Stimulated activated CD4-positive, alpha-beta T cell treated with anti-CD3 and anti-CD28 coated beads, Interleukin-15, amount 100 ng/mL, for 24 hours (primary cell): ENCODE measurements around the gene EIF5AL1.
"Not testable (repeated sequence)": the region's sequence is repeated elsewhere in the genome, so short reads cannot be mapped to it uniquely, and the experiment has no call there.

Experiments used
- DNase-seq: peaks from one replicate; pipeline ENCODE4 v3.0.0-alpha.2; 2020

Gene EIF5AL1

GRCh38 chr10:79511891-79512583 is at the start of gene EIF5AL1:
Gene EIF5AL1, plus strand, starts transcription at chr10:79512533. Its CDS starts 117 bp downstream, at chr10:79512650.
- DNase-seq = not testable (repeated sequence)

DNA sequence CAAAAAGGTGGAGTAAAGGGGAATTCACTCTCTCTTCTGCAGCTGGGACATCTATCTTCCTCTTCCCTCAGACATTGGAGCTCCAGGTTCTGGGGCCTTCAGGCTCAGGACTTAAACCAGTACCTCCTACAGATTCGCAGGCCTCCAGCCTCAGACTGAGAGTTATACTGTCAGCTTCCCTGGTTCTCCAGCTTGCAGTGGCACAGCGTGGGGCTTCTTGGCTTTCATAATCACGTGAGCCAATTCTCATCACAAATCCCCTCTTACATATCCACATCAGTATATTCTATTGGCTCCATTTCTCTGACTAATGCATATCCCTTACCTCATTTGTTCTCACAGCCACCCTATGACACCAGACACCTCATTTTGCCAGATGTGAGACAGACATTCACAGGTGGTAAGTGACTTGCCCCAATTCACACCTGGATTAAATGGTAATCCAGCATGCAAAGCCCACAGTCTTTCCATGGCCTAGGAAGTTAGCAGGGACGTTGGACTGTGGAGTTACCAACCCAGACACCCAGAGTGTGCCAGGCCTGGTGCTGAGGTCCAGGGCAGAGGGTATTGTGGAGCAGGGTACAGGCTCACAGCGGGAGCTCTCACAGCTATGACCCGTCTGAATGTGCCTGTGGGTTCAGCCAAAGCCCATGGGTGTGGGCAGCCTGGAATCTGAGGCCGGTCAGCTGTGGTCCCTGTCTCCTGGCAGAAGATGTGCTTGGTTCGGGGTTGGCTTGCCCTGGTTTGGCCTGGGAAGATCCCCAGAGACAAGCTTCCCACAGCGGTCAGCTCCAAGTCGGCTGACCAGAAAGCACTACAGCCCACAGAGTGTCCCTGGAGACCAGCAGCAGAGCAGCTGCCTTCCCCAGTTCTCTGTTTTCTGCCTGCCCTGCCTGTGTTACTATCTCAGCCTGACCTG is 48.5 kb upstream of the EIF5AL1 start:
- no peak for DNase-seq

DNA sequence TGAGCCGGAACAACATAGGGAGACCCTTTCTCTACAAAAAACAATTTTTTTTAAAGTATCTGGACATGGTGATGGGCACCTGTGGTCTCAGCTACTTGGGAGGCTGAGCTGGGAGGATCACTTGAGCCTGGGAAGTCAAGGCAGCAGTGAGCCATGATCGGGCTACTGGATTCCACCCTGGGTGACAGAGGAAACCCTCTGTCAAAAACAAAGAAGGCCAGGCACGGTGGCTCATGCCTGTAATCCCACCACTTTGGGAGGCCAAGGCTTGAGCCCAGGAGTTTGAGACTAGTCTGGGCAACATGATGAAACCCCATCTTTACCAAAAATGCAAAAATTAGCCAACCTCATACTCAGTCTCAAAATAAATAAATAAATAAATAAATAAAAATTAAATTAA is 47.0 kb upstream of the EIF5AL1 start:
- no peak for DNase-seq

- no peak for DNase-seq
These were observed 44.2 kb upstream of the EIF5AL1 start for GRCh38 chr10:79468015-79468560.

GRCh38 chr10:79468841-79469585 is 43.3 kb upstream of the EIF5AL1 start:
- DNase-seq = no peak

DNA sequence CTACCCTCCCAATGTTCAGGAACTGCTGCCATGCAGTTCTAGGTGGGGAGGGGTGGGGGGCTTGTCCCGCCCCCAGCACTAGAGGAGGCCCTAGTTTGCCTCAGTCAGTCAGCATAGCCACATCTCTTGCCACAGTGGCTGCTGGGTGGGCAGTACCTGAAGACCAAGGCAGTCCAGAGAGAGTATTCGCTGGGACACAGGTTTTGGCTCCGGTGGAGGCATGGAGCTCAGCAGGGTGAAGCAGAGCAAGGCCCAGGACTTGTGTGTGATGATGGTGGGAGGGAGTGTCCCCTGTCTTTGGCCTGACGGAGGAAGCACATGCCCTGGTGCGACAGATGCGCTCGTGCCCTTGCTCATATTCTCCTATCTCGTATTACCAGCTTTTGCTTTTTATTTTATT is 42.2 kb upstream of the EIF5AL1 start:
- DNase-seq = no peak

DNA sequence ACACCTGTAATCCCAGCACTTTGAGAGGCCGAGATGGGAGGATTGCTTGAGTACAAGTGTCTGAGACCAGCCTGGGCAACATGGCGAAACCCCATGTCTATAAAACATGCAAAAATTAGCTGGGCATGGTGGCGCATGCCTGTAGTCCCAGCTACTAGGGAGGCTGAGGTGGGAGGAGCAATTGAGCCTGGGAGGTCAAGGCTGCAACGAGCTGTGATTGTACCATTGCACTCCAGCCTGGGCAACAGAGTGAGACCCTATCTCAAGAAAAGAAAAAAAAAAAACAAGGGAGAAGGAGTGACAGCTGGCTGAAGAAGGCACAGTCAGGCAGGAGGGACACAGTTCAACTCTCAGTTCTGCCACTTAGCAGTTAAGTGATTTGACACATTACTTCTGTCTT is 40.6 kb upstream of the EIF5AL1 start:
- DNase-seq = no peak

GRCh38 chr10:79472449-79472848 is 39.9 kb upstream of the EIF5AL1 start:
- DNase-seq = no peak

GRCh38 chr10:79472951-79473350 is 39.4 kb upstream of the EIF5AL1 start:
- DNase-seq = no peak

- no peak for DNase-seq
These were observed 38.7 kb upstream of the EIF5AL1 start for GRCh38 chr10:79473496-79474095.

DNA sequence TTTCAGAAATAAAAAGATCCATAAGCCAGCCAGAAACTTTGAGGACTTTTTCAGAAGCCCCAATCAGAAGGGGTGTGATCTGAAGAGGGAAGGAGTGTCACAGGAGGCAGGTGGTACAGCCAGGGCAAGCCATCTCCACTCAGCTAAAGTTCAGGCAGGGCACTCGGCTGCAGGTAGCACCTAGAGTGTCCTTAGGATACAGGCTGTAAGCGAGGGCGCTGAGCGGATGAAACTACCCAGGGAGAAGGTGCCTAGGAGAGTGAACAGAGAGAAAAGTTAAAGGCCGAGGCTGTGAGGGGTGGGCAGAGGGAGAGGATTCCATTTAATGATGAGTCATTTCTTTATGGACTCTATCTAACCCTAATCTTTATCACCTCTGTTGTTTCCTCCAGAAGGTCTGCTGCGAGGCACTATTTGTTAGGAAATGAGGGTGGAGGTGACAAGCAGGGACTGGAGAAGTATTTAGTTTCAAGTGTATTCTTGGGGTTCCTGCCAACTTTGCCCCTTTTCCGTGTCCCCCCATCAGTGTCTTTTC is 37.1 kb upstream of the EIF5AL1 start:
- DNase-seq = no peak

DNA sequence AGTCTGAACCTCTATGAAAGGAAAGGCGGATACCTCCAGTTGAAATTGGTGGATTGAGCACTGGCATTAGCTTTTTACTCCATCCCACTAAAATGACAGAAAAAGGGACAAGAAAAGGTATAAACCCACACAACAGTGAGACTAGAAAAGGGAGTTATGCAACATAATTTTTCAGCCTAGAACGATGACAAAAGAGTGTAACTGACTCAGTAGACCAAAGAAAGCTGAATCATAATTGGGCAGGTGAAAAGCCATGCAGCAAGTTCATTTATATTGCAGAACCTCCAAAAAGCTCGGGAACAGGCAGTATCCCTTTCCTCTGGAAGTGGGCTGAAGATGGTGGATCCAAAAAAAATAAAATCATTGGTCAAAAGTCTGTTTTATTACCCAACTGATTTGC is 36.5 kb upstream of the EIF5AL1 start:
- no peak for DNase-seq

GRCh38 chr10:79476645-79477044 is 35.7 kb upstream of the EIF5AL1 start:
- DNase-seq = no peak

- DNase-seq = no peak
These were observed 34.9 kb upstream of the EIF5AL1 start for GRCh38 chr10:79477456-79477855.

DNA sequence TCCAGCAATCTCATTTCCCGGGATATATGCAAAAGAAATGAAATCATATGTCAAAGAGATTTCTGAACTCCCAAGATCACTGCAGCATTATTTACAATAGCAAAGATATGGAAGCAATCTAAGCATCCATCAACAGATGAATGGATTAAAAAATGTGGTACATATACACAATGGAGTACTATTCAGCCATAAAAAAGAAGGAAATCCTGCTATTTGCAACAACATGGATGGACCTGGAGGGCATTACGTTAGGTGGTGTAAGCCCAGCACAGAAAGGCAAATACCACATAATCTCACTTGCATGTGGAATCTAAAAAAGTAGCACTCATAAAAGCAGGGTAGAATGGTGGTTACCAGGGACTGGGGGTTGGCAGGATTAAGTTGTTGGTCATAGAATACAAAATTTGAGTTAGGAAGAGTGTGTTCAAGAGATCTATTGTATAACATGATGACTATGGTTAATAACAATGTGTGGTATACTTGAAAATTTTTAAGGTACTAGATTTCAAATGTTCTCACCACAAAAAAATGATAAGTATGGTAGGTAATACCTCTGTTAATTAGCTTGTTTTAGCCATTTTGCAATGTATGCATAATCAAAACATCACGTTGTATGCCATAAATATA is 32.9 kb upstream of the EIF5AL1 start:
- no peak for DNase-seq

DNA sequence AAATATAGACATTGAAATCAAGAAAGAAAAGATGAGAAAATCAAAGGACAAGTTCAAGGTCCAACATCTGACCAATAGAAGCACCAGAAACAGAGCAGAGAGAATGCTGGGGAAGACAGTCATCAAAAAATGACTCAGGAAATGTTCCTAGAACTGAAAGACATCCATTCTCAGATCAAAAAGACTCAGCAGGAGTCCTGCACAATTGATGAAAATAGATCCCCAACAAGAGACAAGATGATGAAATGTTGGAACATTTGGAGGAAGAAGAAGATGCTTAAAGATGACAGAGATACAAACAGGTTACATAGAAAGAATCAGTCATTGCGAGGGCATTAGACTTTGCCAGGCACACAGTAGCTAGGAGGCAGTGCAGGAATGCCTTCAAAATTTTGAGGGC is 30.0 kb upstream of the EIF5AL1 start:
- no peak for DNase-seq

DNA sequence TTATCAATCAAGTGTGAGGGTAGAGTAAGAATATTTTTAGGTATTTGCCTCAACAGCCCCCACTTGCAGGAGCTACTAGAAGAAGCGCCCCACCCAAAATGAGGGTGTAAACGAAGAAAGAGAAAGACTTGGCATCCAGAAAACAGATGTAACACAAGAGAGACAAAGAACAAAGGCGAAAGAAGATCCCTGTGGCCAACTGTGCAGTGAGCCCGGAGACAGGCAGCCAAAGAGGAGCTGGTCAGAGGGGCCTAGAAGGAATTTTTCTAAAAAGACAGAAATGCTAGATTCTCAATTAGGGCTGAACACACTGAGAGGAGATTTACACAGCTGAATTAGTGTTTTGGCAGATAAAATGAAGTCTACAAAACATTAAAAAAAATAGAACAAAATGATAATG is 29.6 kb upstream of the EIF5AL1 start:
- no peak for DNase-seq

- no peak for DNase-seq
These were observed 29.0 kb upstream of the EIF5AL1 start for GRCh38 chr10:79483299-79483698.

- DNase-seq = no peak
These were observed 28.4 kb upstream of the EIF5AL1 start for GRCh38 chr10:79483948-79484347.

- no peak for DNase-seq
These were observed 27.9 kb upstream of the EIF5AL1 start for GRCh38 chr10:79484476-79484875.

- peak; percentile 46 for DNase-seq
These were observed 24.8 kb upstream of the EIF5AL1 start for GRCh38 chr10:79487296-79488194.
